ENCODE results near the gene CD200R1L.

Gene CD200R1L

DNA sequence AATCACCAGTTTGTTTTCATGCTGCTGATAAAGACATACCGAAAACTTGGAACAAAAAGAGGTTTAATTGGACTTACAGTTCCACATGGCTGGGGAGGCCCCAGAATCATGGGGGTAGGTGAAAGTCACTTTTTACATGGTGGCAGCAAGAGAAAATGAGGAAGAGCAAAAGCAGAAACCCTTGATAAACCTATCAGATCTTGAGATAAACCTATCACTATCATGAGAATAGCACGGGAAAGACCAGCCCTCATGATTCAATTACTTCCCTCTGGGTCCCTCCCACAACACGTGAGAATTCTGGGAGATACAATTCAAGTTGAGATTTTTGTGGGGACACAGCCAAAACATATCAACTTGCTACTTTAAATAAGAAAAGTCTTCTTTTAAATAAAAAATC, 28.9 kb downstream of the CD200R1L start:
- DNase-seq = peak; percentile 63

DNA sequence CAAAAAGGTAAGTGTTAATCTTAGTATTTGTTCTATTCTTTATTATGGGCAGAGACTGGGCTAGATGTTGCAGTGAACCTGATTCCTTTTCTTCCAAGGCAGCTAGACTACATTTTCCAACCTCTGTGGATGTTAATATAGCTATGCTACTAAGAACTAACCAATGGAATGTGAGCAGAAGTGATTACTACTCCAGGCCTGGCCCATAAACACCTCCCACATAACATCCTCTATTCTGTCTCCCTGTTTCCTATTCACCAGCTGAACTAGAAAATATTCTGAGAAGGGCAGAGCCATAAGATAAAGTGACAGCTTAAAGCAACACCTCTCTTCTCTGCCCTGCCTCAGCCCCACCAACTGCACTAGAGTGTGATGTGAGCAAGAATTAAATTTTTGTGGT, 29.4 kb downstream of the CD200R1L start:
- peak; percentile 57 for DNase-seq

DNA sequence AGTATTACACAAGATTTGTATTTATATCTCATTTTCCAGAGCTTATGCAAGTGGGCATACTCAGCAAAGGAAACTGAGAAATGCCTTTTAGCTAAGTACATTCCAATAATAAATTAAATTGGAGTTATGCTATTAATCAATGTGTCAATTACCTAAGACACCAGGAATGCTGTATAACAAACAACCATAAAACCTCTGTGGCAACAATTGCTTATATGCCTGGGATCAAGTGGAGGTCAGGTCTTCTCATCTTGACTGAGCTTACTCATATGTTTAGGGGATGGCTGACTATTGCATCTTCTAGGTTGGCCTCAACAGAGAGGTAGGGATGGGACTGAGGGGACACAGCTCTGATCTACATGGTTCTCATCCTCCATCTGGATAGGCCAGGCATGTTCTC, 30.7 kb downstream of the CD200R1L start:
- DNase-seq = no peak

DNA sequence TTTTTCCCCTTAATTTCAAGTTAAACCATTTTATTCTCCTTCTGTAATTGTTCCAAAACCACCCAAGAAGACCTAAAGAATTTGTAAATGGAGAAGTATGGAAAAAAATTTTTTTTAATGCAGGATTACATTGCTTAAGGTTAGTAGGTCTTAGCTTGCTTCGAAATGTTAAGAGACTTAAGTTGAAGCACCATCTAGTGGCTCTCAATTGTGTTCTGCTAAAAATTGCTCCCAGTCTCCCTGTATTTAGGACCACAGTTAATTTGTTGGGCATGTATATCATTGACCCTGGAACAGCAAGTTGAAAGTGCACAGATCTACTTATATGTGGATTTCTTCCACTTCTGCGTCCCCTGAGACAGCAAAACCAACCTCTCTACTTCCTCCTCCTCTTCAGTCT, 32.4 kb downstream of the CD200R1L start:
- DNase-seq = peak; percentile 65

DNA sequence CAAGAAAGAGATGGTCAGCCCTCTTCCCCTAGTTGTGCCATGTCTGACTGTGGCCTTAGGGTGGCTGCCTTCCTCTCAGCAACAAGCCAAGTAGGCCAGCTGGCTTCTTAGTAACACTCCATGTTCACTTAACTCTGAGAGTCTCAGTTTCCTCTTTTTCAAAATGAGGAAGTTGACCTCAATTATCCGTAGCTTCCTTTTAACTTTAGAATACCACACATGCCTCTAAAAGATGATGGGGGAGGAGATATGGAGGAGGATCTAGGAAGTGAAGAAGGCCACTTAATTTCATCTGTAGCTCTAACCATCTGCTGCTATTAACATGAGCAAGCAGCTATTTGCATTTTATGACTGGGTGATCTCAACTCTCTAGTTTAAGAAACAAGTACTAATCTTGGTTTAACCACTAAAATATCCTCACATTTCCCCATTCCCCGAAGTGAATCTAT, 32.9 kb downstream of the CD200R1L start:
- DNase-seq = peak; percentile 97

DNA sequence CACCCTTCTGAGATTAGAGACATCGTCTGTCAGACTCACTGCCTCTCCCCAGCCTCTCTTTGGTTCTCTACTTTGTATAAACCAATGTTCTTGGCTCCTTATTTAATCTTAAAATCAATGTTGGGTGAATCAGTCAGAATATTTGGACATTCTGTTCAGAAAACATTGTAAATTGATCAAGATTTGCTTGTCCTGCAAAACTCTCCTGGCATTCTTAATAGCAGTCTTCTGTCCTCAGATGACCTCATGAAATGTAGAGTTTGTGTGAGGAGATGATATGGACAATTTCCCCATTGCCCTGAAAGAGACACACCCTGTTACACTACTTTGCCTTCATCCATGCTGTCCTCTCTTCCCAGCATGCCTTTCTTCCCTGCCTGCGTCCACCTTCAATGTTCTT, 33.6 kb downstream of the CD200R1L start:
- peak; percentile 27 for DNase-seq

DNA sequence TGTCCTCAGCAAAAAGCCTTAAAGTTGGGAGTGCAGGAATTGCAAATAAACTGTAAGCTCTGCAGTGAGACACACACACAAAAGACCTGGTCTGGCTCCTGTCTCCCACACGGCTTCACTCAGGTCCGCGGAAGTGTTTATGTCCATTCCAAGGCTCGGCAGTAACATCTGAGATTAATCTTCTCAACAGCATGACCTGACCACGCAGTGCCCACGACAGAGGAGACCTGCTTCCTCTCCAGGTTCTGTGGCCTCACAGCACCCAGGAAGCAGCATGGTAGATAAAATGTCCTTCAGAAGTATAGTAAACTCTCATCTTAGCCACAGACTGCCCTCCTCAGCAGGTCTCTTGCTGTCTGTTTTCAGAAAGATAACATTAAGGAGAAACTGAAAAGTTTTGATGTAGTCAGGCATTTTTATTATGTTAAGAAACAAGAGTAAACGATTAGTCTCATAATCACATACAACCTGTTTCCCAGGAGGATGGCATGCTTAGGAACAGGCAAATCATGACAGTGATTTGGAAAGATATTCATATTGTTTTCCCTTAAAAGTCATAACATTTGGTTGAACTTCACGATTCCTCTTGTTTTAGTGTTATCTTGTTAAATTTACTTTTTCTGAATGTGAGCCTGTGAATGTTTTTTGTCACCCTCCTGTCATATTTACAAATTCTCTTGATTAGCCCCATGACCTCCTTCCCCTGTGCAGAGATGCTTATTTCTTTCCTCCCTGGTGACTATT, 34.6 kb downstream of the CD200R1L start:
- DNase-seq = no peak

DNA sequence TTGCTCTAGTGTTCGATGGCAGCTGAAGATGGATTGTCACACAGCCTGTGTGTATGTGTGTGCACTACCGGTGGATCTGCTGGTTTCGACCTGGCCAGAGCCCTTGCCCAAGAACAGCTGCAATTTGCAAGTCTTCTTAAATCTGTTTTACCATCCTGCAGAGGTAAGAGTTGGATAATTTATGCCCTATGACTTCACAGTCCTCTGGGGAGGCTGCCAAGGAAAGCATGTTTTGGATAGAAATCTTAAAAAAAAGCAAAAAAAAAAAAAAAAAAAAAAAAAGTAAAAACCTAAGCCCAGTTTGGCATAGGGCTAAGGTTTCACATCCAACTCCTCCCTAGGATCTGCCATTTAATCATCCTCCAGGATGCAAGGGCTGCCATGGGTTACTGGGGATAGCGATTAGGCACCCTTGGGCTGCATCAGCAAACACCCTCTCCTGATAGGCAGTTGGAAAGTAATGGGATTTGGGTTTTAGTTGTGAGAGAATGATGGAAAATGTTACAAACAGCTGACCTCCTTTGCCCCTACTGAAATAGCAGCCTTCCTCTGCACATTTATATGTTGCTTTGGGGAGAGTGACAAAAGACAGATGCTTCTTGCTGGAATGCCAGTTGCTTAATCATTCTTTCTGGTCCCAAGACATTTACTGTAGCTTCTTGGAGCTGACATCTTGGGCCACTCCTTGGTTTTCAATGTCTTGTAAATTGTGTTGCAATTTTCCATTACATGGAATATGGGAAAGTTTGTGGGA, 35.4 kb downstream of the CD200R1L start:
- no peak for DNase-seq

DNA sequence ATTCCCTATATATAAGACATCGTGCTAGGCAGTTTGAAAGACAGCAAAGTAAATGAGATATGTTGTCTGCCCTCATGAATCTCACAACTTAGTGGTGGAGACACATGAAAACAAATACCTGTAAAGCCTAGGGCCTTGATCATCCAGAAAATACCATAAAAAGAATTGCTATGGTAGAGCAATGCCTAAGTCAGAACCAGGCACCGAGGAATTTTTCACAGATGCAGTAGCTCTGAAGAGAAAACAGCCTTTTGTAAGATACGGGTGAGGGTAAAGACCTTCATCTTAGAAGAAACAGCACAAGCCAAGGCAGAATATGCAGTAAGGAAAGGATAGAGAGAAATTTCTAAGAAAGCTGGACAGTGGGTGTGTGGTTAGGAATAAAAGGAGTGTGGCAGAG, 36.1 kb downstream of the CD200R1L start:
- no peak for DNase-seq

DNA sequence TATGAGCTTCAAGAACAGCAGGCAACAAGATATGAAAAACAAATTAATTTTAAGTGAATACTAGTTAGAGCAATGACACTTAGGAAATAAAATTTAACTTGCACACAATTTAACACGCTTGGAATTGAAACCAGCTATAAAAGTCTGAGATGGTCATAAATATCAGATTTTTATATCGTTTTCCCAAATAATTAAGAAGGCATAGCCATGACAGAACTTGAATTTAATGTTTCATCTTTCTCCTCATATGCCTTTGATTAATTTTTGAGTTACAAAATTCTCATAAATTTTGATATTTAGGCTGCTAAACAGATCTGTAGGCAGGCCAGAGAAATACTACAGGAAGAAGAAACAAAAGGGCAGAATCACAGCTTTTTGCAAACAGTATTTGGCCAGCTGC, 38.5 kb downstream of the CD200R1L start:
- no peak for DNase-seq

DNA sequence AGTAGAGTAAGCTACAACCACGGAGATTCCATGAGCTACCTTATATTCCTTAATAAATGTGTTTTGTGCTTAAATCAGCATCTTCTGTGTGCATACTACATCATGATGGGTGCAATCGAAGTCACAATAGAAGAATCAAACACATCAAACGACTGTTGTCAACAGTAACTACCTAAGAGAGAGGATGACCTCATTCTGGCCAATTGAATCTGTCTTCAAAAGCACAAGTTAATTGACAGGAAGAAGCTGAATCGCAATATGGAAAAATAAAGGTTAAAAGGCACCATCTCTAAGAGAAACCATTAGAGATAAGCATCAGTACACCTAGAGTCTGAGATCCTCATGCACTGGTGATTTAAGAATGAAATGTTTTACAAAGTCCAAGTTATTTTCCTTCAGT, 39.0 kb downstream of the CD200R1L start:
- no peak for DNase-seq

DNA sequence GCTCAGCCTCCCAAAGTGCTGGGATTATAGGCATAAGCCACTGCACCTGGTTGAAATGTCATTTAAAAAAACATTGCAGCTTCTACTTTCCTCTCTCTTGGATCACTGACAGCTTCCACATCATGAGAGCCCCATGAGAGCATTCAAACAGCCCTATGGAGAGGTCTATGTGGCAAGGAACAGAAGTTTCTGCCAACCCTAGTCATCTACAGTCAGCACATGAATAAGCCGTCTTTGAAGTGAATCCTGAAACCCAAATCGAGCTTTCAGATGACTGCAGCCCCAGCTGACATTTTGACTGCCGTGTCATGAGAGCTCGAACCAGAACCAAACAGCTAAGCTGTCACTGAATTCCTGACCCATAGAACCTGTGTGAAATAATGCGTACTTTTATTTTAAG, 39.8 kb downstream of the CD200R1L start:
- no peak for DNase-seq

DNA sequence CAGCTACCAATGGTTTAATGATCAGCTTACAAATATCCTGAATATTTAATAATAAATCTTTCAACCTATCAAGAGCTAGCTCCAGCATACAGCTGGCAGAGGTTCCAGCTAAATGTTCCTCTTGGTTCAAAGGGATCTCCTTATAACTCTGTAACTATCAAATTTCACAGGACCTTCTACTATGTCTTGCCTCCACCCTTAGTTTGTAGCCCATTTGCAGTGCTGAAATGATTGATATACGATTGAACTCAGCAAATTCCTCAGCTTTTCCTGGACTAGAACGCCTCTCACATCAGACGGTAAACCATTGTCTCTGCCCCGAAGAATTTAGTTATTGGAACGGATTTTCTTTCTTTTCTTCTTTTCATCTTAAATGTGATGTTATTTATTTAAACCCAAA, 41.5 kb downstream of the CD200R1L start:
- DNase-seq = no peak

DNA sequence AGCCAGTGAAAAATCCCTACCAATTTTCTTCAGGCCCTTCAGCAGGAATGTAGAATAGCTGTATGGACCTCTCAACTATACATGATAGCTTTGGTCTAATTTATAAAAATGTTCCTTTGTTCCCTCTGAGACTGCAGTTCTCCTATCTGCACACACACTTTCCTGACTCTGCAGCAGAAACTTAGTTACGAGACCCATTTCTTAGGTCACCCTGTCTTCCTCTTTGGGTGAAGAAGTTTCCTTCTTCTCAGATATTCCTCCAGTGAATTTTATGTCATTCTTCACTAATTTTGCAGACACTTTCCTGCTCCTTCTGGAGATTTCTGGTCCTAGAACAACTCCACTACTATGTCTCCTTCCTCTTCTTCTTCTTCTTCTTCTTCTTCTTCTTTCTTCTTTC, 42.6 kb downstream of the CD200R1L start:
- DNase-seq = peak; percentile 33

DNA sequence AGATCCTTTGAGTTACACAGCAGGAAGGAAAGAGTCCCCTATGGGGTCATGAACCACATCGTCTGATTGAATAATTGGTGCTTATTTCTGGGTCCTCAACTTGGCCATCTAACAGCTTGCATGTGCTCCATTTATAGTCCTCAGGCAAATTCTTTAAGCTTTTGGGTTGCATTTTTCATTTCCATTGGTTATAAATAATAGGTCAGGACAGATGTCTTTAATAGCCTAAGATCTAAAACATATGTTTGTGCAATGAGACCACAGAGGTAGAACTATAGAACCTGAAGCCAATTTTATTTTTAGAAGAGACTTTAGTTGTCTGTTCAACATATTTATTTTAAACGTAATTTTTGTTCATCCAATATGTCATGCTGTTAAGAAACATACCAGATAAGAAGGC, 43.2 kb downstream of the CD200R1L start:
- DNase-seq = no peak

DNA sequence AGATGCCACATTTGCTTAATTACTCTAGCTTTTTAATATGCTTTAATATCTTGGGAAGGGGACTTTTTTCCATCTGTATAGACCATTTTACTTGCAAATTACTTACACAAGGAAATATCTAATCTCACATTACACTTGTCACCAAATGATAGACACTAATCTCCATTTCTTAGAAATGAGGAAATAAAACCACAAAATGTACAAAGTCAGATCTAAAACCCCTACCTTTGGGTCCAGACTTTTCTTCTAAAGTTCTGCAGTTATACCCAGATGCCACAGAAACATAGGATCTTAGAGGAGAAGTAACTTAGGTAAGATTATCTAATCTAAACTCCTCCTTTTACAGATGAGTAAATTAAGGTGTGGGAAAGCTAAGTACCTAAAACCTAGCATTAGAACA, 44.3 kb downstream of the CD200R1L start:
- DNase-seq = no peak

DNA sequence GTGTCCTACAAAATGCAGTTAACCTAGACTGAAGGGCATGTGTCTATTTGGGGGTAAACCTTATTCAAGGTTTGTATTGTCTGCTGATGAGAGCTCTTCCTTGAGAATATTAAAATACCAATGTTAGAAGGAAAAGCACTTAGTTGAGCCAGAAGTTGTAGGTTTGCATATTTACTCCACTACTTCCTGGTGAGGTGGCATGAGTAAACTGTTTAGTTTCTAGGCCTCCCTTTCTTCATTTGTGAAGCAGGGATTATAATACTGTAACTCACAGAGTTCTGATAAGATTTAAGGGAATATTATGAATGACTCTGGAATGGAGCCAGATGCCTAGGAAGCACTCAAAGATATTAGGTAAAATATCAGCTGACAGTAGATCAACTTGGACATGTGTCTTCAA, 46.7 kb downstream of the CD200R1L start:
- DNase-seq = no peak

DNA sequence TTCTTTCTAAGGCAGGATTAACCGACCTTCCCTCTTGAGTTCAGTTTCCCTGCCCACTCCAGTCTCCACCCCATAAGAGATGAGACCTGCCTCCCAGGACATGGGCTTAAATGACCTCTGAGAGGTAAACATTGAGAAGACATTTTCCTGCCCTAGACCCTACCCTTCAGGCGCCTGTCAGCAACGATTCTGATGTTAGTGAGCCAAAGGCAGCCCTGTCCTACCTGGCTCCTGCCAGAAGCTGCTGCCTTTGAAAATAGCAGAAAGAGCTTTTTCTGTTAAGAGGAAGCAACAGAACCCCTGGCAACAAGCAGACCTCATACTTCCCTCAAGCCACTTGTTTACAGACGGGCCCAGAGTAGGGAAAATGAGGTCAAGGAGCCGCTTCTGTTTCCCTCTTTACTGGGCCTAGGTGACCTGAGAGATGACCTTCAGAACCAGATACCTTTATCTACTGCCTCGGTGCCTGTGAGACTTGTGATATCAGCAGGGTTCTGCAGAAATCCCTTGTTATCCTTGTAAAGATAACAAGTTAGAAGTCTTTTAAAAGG, 52.0 kb downstream of the CD200R1L start:
- DNase-seq = peak; percentile 48

DNA sequence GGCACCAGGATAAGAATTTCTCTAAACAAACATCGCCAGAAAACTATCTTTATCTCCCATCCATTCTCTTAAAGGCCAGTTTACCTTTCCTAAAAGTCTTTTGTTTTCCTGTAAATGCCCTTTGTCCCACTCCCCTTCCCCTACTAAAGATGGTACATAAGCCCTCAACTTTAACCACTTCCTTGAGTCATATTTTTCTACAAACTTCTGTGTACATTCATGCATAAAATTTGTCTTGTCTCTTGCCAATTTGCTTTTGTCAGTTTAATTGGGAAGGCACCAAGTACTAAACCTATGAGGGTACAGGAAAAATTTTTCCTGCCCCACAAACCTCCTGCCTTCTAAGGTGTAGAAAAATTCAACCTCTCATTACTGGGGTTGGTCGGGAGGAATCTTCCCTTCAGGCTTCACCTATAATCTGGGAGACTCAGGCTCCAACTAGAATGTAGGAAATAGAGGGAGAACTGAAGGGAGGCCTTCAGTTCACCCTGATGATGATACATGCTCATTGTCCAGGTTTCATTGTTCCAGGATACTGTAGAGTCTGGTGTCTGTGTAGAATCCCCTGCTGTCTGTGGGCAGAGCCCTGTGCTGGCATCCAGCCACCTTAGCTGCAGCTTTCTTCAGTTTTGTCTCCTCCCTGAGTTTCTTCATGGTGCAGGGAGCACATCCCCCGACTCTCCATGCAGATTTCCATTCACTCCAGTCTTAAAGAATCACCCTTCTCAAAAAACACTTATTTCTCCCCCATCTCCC, 53.2 kb downstream of the CD200R1L start:
- DNase-seq = no peak

DNA sequence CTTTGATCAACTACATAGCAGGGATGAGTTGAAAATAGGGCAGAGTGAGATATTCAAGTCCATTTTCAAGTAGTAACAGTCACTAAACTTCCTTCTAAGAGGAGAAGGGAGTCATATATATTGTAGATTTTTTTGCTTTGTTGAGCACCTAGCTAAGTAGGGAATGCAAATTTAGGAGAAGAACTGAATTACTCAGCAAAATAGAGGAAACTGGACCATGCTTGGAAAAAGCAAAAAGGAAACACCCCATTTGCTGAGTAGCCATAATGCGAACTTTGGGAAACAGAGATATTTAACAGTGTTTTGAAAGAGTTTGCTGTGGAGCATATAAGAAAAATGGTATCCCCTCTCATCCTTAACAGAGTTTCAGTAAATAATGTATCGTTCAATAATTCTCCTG, 54.9 kb downstream of the CD200R1L start:
- no peak for DNase-seq

DNA sequence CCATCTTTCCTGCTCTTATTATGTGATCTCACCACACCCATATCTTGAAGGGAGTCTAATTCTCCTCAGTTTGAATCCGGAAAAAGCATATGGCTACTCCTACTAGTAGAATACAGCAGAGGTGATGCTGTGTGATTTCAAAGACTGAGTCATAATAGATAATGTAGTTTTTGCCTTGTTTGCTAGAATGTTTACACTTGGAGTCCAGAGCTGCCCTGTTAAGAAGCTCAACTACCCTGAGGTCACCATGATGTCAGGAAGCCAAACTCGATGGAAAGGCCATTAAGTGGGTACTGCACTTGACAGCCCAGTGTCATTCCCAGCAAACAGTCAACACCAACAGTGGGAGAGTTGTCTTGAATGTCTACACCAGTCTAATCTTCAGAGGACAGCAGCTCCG, 56.9 kb downstream of the CD200R1L start:
- DNase-seq = no peak

DNA sequence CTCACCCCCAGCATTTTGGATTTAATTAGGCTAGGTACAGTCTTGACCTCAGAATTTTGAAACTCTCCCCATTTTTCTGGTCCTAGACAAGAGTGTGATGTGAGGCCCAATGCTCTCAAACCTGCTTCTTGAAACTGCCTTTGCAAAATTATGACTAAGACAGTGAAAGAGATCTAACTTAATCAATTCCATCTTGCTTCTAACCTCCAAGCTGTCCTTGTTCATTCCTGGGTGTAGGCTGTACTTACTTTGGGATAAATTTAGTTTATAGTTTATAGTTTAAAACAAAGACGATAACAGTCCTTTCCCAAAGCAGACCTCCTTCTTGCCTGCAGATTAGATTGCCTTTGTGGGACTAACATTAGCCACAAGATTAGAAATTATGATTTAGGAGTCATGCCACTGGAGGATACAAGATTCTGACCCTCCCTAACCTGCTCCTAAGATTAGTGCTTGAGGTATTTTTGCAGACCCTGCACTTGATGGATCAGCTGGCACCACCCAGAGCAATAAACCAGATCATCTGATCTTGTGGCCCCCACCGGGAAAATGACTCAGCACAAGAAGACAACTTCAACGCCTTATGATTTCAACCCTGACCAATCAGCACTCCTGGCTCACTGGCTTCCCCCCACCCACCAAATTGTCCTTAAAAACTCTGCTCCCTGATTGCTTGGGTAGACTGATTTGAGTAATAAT, 59.6 kb downstream of the CD200R1L start:
- DNase-seq = no peak

Data from inflammatory macrophage treated with lipopolysaccharide for 4 hours (primary cell).